H1 (cell line): Measurements from ENCODE around the gene PDF. TPM values are rescaled to one million over a fixed set of nuclear protein-coding genes. Genes with fewer than 3 reads are reported as not detected.

ENCODE experiments used
- CTCF ChIA-PET: fragments of 300-600 bp; sonication (Branson Sonifier 250); formaldehyde crosslinking; loops from one replicate; lab custom pipeline; 2021; ENCODE audit not compliant: partially characterized antibody; lab: Charles Lee
- POLR2A ChIA-PET: fragments of 300-600 bp; sonication (Branson Sonifier 250); formaldehyde crosslinking; loops from one replicate; lab custom pipeline; 2021; ENCODE audit warnings: inconsistent platforms; ENCODE audit not compliant: partially characterized antibody; lab: Charles Lee
- DNase-seq, 2 experiments: peaks; one replicate each; pipeline versions ENCODE4 v3.0.0 to v3.0.0-alpha.2; 2010 to 2022; ENCODE audit warnings: low spot score in 2 of 2, low read depth in 1 of 2, mixed read lengths in 1 of 2
- FAIRE-seq: peaks from 2 replicates; lab custom pipeline; 2011; peaks lifted over from hg19 to GRCh38; lab: Jason Lieb, UNC
- H2AFZ ChIP-seq: 2 replicates; pipeline ENCODE4 v1.8.1; 2012; ENCODE audit warnings: low read length, inconsistent platforms
- H2AK5ac ChIP-seq: 2 replicates; pipeline ENCODE4 v1.6.1; 2013; ENCODE audit warnings: low read depth, low read length
- H2BK120ac ChIP-seq: replicated peaks from 2 replicates; pipeline ENCODE3; 2013; ENCODE audit warnings: low read depth, low read length, inconsistent platforms
- H2BK12ac ChIP-seq: 2 replicates; pipeline ENCODE4 v1.6.1; 2013; ENCODE audit warnings: low read depth, low read length
- H2BK15ac ChIP-seq: 2 replicates; pipeline ENCODE4 v1.6.1; 2013; ENCODE audit warnings: low read length
- H2BK20ac ChIP-seq: 2 replicates; pipeline ENCODE4 v1.6.1; 2013; ENCODE audit warnings: low read length
- H2BK5ac ChIP-seq: 2 replicates; pipeline ENCODE4 v1.6.1; 2013; ENCODE audit warnings: low read depth, low read length
- H3K14ac ChIP-seq: 2 replicates; pipeline ENCODE4 v1.6.1; 2013; ENCODE audit warnings: inconsistent platforms; ENCODE audit not compliant: insufficient read length
- H3K18ac ChIP-seq: 2 replicates; pipeline ENCODE4 v1.6.1; 2013; ENCODE audit warnings: low read length; ENCODE audit errors: extremely low read depth
- H3K23ac ChIP-seq: 2 replicates; pipeline ENCODE4 v1.6.1; 2013; ENCODE audit warnings: inconsistent platforms; ENCODE audit not compliant: insufficient read length
- H3K23me2 ChIP-seq: 2 replicates; pipeline ENCODE4 v1.6.1; 2013; ENCODE audit warnings: low read depth, low read length
- H3K27ac ChIP-seq: 2 replicates; pipeline ENCODE4 v1.6.1; 2011; ENCODE audit warnings: low read depth, low read length, inconsistent platforms
- H3K27me3 ChIP-seq, 4 experiments: replicated peaks in 1 of 4; 1 replicate in 1 of 4; 2 replicates in 3 of 4; pipeline versions ENCODE4 v1.6.1 to v1.8.1; 2011 to 2013; ENCODE audit warnings: low read length in 3 of 4, mild to moderate bottlenecking in 3 of 4, inconsistent platforms in 2 of 4, mixed read lengths in 2 of 4, moderate library complexity in 1 of 4; ENCODE audit not compliant: control insufficient read depth in 3 of 4, insufficient read depth in 3 of 4; ENCODE audit errors: extremely low read depth in 1 of 4
- H3K36me3 ChIP-seq, 4 experiments: 2 replicates each; pipeline versions ENCODE4 v1.6.1 to v1.8.1; 2011 to 2013; ENCODE audit warnings: mild to moderate bottlenecking in 4 of 4, low read length in 3 of 4, moderate library complexity in 2 of 4, control low read depth in 1 of 4, inconsistent platforms in 1 of 4; ENCODE audit not compliant: insufficient read depth in 4 of 4, control insufficient read depth in 2 of 4
- H3K4ac ChIP-seq: replicated peaks from 2 replicates; pipeline ENCODE3; 2013; ENCODE audit warnings: low read length, low read depth, mixed read lengths, inconsistent platforms; ENCODE audit not compliant: insufficient read length
- H3K4me1 ChIP-seq, 4 experiments: replicated peaks in 1 of 4; 1 replicate in 1 of 4; 2 replicates in 3 of 4; pipeline versions ENCODE4 v1.6.1 to v1.8.1; 2011 to 2013; ENCODE audit warnings: low read length in 3 of 4, inconsistent platforms in 2 of 4, mixed read lengths in 1 of 4; ENCODE audit not compliant: insufficient read depth in 4 of 4, control insufficient read depth in 3 of 4
- H3K4me2 ChIP-seq, 2 experiments: 2 replicates each; pipeline versions ENCODE4 v1.6.1 to v1.8.1; 2011 to 2013; ENCODE audit warnings: low read depth in 2 of 2, low read length in 2 of 2, control low read depth in 1 of 2, inconsistent platforms in 1 of 2, mild to moderate bottlenecking in 1 of 2; ENCODE audit not compliant: insufficient read depth in 1 of 2
- H3K4me3 ChIP-seq, 4 experiments: fragments of 200-600, 300-600 bp in 1 of 4; sonication (generic), shearing (Covaris generic), sonication (Bioruptor Twin) in 1 of 4; 2 replicates each; pipeline versions ENCODE4 v1.5.1 to v1.8.1; 2011 to 2016; ENCODE audit warnings: low read length in 4 of 4, low read depth in 3 of 4, control low read depth in 2 of 4, inconsistent platforms in 2 of 4, mild to moderate bottlenecking in 2 of 4, mixed read lengths in 1 of 4, moderate library complexity in 1 of 4; ENCODE audit not compliant: insufficient read depth in 2 of 4; ENCODE audit errors: extremely low read depth in 1 of 4
- H3K56ac ChIP-seq: replicated peaks from 2 replicates; pipeline ENCODE3; 2013; ENCODE audit warnings: low read depth, mild to moderate bottlenecking, mixed read lengths, low read length, inconsistent platforms; ENCODE audit not compliant: insufficient read length
- H3K79me1 ChIP-seq: 2 replicates; pipeline ENCODE4 v1.6.1; 2013; ENCODE audit warnings: low read depth, low read length, control low read depth
- H3K79me2 ChIP-seq, 2 experiments: 2 replicates each; pipeline versions ENCODE4 v1.6.1 to v1.8.1; 2012 to 2013; ENCODE audit warnings: low read length in 2 of 2, mild to moderate bottlenecking in 2 of 2, inconsistent platforms in 1 of 2; ENCODE audit not compliant: insufficient read depth in 2 of 2, control insufficient read depth in 1 of 2
- H3K9ac ChIP-seq, 4 experiments: replicated peaks in 1 of 4; 1 replicate in 1 of 4; 2 replicates in 3 of 4; pipeline versions ENCODE4 v1.6.1 to v1.8.1; 2011 to 2013; ENCODE audit warnings: low read depth in 3 of 4, low read length in 3 of 4, control low read depth in 2 of 4, mild to moderate bottlenecking in 2 of 4, moderate library complexity in 2 of 4, inconsistent platforms in 1 of 4; ENCODE audit errors: extremely low read depth in 1 of 4
- H3K9me3 ChIP-seq, 2 experiments: 2 replicates each; pipeline versions ENCODE4 v1.6.1 to v1.8.1; 2012 to 2013; ENCODE audit warnings: mild to moderate bottlenecking in 2 of 2, moderate library complexity in 2 of 2, control low read depth in 1 of 2, inconsistent platforms in 1 of 2, low read depth in 1 of 2, low read length in 1 of 2, mixed read lengths in 1 of 2; ENCODE audit not compliant: insufficient read depth in 2 of 2
- H4K20me1 ChIP-seq, 2 experiments: replicated peaks in 1 of 2; 2 replicates each; pipeline versions ENCODE3 to v1.8.1; 2011 to 2013; ENCODE audit warnings: inconsistent platforms in 2 of 2, low read length in 2 of 2, mild to moderate bottlenecking in 1 of 2; ENCODE audit not compliant: insufficient read depth in 2 of 2, control insufficient read depth in 1 of 2
- H4K5ac ChIP-seq: 2 replicates; pipeline ENCODE4 v1.6.1; 2013; ENCODE audit warnings: low read length, low read depth, mixed read lengths, inconsistent platforms; ENCODE audit not compliant: insufficient read length
- H4K8ac ChIP-seq: 2 replicates; pipeline ENCODE4 v1.8.0; 2013; ENCODE audit warnings: mild to moderate bottlenecking, moderate library complexity, low read length, inconsistent platforms; ENCODE audit not compliant: insufficient read depth; ENCODE audit errors: extremely low read depth
- H4K91ac ChIP-seq: replicated peaks from 2 replicates; pipeline ENCODE3; 2013; ENCODE audit warnings: low read length, mixed read lengths, inconsistent platforms; ENCODE audit not compliant: insufficient read length
- EGR1 ChIP-seq: IDR thresholded peaks from 2 replicates; pipeline ENCODE4 v1.6.1; 2011; ENCODE audit warnings: low read depth, low read length, borderline replicate concordance
- EP300 ChIP-seq, 2 experiments: IDR thresholded peaks; 1 replicate in 1 of 2; 2 replicates in 1 of 2; pipeline ENCODE4 v1.6.1; 2011 to 2012; ENCODE audit warnings: low read depth in 2 of 2, low read length in 2 of 2, mild to moderate bottlenecking in 2 of 2, borderline replicate concordance in 1 of 2, inconsistent platforms in 1 of 2, moderate library complexity in 1 of 2
- EZH2 ChIP-seq: fragments of 200-600 bp; sonication (generic); IDR thresholded peaks from 2 replicates; pipeline ENCODE4 v1.7.1; 2012; ENCODE audit warnings: low read depth, mild to moderate bottlenecking, moderate library complexity, low read length, inconsistent platforms; ENCODE audit not compliant: severe bottlenecking
- GABPA ChIP-seq: IDR thresholded peaks from 2 replicates; pipeline ENCODE4 v1.6.1; 2011; ENCODE audit warnings: mild to moderate bottlenecking, low read length, moderate library complexity, borderline replicate concordance; ENCODE audit not compliant: insufficient read depth
- KDM1A ChIP-seq: fragments of 200-600, 300-600 bp; sonication (generic); IDR thresholded peaks from 2 replicates; pipeline ENCODE4 v1.7.1; 2016; ENCODE audit warnings: mild to moderate bottlenecking, low read length, borderline replicate concordance
- KDM5A ChIP-seq: fragments of 200-600 bp; IDR thresholded peaks from 2 replicates; pipeline ENCODE4 v1.7.1; 2012; ENCODE audit warnings: mild to moderate bottlenecking, low read length, inconsistent platforms, mixed read lengths
- POU5F1 ChIP-seq: IDR thresholded peaks from 2 replicates; pipeline ENCODE4 v1.6.1; 2011; ENCODE audit warnings: low read depth, mild to moderate bottlenecking, low read length, moderate library complexity
- SP4 ChIP-seq: IDR thresholded peaks from 2 replicates; pipeline ENCODE4 v1.6.1; 2012; ENCODE audit warnings: low read length, inconsistent platforms
- TCF12 ChIP-seq: IDR thresholded peaks from 2 replicates; pipeline ENCODE4 v1.6.1; 2011; ENCODE audit warnings: low read depth, mild to moderate bottlenecking, low read length
- WGBS, 2 experiments: shearing (Covaris generic) in 1 of 2; methylation state at CpG; one replicate each; pipeline versions ENCODE4 v1.1.6 to v1.1.7; 2013 to 2015; ENCODE audit warnings: low lambda C conversion rate in 2 of 2, mixed read lengths in 2 of 2, inconsistent platforms in 1 of 2, low coverage in 1 of 2, missing lambda C conversion rate in 1 of 2; ENCODE audit not compliant: insufficient replicate concordance in 2 of 2, insufficient coverage in 1 of 2, insufficient read length in 1 of 2; ENCODE audit errors: extremely low coverage in 1 of 2, missing lambda C conversion rate in 1 of 2; 5-methylcytosine and 5-hydroxymethylcytosine counted together
- polyA plus RNA-seq, 7 experiments: library from polyadenylated mRNA; depleted of rRNA in 3 of 7; stranded (reverse) in 5 of 7; unstranded in 2 of 7; fragments of >200 nt in 5 of 7; fragments of 200-250 nt in 2 of 7; gene quantifications; 1 replicate in 5 of 7; 2 replicates in 1 of 7; 4 replicates in 1 of 7; pipeline versions ENCODE4 v1.2.1 to v1.2.3, GENCODE V29; 2011 to 2013; ENCODE audit warnings: missing spikeins in 2 of 7, mixed read lengths in 2 of 7
- total RNA-seq: library from RNA; stranded (reverse); fragmentation: NEBNext Ultra II Directional; extraction: Animal tissue kit (Norgen Biotek cat#: 25700); gene quantifications from 2 replicates; pipeline ENCODE4 v1.2.1, GENCODE V29; 2021

Gene PDF
- total and polyA plus RNA-seq, 2 of the 8 experiments (the other 6 are each of a cell fraction or from before 2014, with no cell fraction given), result 17.7 to 23.9 TPM

- Histone ChIP-seq H4K8ac (no peak overlapping the region), H3K27ac (no peak overlapping the region), H3K9me3 (no peaks in the 10 kb centered on the region), H3K23me2 (no peaks in the 10 kb centered on the region; the same call in 1 of the 2 replicates), H3K14ac (no peak overlapping the region), H3K18ac (no peak overlapping the region), H2BK15ac (no peak overlapping the region), H3K4me3 (no peak overlapping the region), H4K91ac (no peak overlapping the region), H3K4ac (no peak overlapping the region), H2BK20ac (no peak overlapping the region), H3K9ac (no peak overlapping the region), H3K4me1 (peaks cover 0 to 2% (median 2%) of the 10 kb centered on the region in 4 experiments; a peak in 2 of 7 replicates), H2BK120ac (no peak overlapping the region), H3K79me1 (peaks cover 10% of the 10 kb centered on the region), H2AFZ (no peak overlapping the region), H2BK12ac (no peak overlapping the region), H3K56ac (no peak overlapping the region), H3K36me3 (peaks cover 26 to 94% (median 55%) of the 10 kb centered on the region in 4 experiments), H3K23ac (no peak overlapping the region), H3K79me2 (peaks cover 4 to 51% of the 10 kb centered on the region in 2 experiments), H3K4me2 (no peak overlapping the region), H4K20me1 (peaks cover 11 to 39% of the 10 kb centered on the region in 2 experiments), H2BK5ac (no peak overlapping the region), H3K27me3 (no peaks in the 10 kb centered on the region), H2AK5ac (no peak overlapping the region), H4K5ac (no peak overlapping the region)
- POLR2A ChIA-PET, result interaction anchor here (24.8 to 29.8 kb wide), 2 partner anchors 3 to 13 kb away, joined by 497 read pairs; partner anchors contain the start of genes COG8, NIP7, PDF and TMED6
- DNase-seq (no peak), FAIRE-seq (no peak)
- CTCF ChIA-PET, result interaction anchor here (0.6 to 3.4 kb wide), 3 partner anchors 15 to 1109 kb away, joined by 3 to 10 read pairs (median 3); partner anchors contain the start of genes COG8 and NIP7
- no peak for TF ChIP-seq EP300 (IDR thresholded peaks at IDR 0.05; ENCODE audit: borderline replicate concordance in 1 of 2, low read depth in 2 of 2, low read length in 2 of 2)
- TF ChIP-seq EZH2, result no peak
- TF ChIP-seq POU5F1, result no peak
- no peak for TF ChIP-seq SP4
- no peak for TF ChIP-seq EGR1
- TF ChIP-seq KDM5A, result no peak
- TF ChIP-seq TCF12, result no peak
- no peak for TF ChIP-seq KDM1A
- no peak for TF ChIP-seq GABPA
- 94% methylated on average over 14 of the region's 14 CpGs; no CpG with 5 or more reads in 1 of the 2 experiments for WGBS, 2 experiments
Observed at GRCh38 chr16:69323415-69323814, 7.0 kb downstream of the PDF start.
